Naive thymus-derived CD8-positive, alpha-beta T cell (primary cell): ENCODE data around the gene EYS. TPM values are rescaled to one million over a fixed set of nuclear protein-coding genes. Genes with fewer than 3 reads are reported as not detected.

ENCODE experiments used
- ATAC-seq, 2 donors: fragments of 150-1000 bp; cut with Tn5 transposase in 1 of 2; sonication (Bioruptor Pico), chemical (Tn5 transposase) in 1 of 2; 1 replicate in 1 of 2; 2 replicates in 1 of 2; pipeline ENCODE4 v1.10.0; 2021; ENCODE audit warnings: mild to moderate bottlenecking in 2 of 2, moderate library complexity in 2 of 2
- POLR2A ChIA-PET: fragments of 350-600 bp; sonication (Branson Sonifier 250); formaldehyde crosslinking; loops from one replicate; lab custom pipeline; 2021; ENCODE audit warnings: antibody characterized with exemption; lab: Charles Lee
- DNase-seq, 10 donors: peaks; one replicate each; pipeline versions ENCODE4 v3.0.0 to v3.0.0-alpha.2; 2020 to 2022
- H3K27ac Mint-ChIP-seq, 10 donors: one replicate each; pipeline ENCODE4 v1.8.0; 2020 to 2022; ENCODE audit warnings: mild to moderate bottlenecking in 10 of 10, mixed read lengths in 10 of 10, moderate library complexity in 4 of 10, inconsistent platforms in 1 of 10
- H3K27me3 Mint-ChIP-seq, 5 donors: one replicate each; pipeline ENCODE4 v1.8.0; 2021 to 2022; ENCODE audit warnings: mixed read lengths in 5 of 5
- H3K36me3 Mint-ChIP-seq, 3 donors: one replicate each; pipeline ENCODE4 v1.8.0; 2020 to 2022; ENCODE audit warnings: mixed read lengths in 3 of 3, mild to moderate bottlenecking in 2 of 3, inconsistent platforms in 1 of 3
- H3K4me1 Mint-ChIP-seq, 4 donors: one replicate each; pipeline ENCODE4 v1.8.0; 2021 to 2022; ENCODE audit warnings: mixed read lengths in 4 of 4
- H3K4me3 Mint-ChIP-seq, 10 donors: one replicate each; pipeline ENCODE4 v1.8.0; 2020 to 2022; ENCODE audit warnings: mild to moderate bottlenecking in 10 of 10, mixed read lengths in 10 of 10, moderate library complexity in 6 of 10, inconsistent platforms in 1 of 10
- H3K9me3 Mint-ChIP-seq, 9 donors: one replicate each; pipeline ENCODE4 v1.8.0; 2020 to 2022; ENCODE audit warnings: mixed read lengths in 9 of 9, mild to moderate bottlenecking in 3 of 9, inconsistent platforms in 1 of 9, moderate library complexity in 1 of 9
- polyA plus RNA-seq, 3 donors: library from polyadenylated mRNA; unstranded; fragments of 300-500 nt; fragmentation: Illumina TruSeq; gene quantifications; one replicate each; pipeline ENCODE4 v1.2.3, GENCODE V29; 2021
- total RNA-seq, 8 experiments: library from RNA in 2 of 8; stranded (reverse) in 2 of 8; gene quantifications; one replicate each; pipeline ENCODE4 v1.2.3 and lab custom pipeline; 2021 to 2026

Gene EYS
- total and polyA plus RNA-seq, 5 experiments from 2014 or later, result 0.07 to 0.09 TPM; not detected in 3

GRCh38 chr6:64335195-64335594, 1371.8 kb downstream of the EYS start:
- H3K36me3 Mint-ChIP-seq, result peaks cover 0 to 5% (median 0%) of the 10 kb centered on the region in 3 donors
- DNase-seq (no peak), ATAC-seq (no peak)
- POLR2A ChIA-PET, result no interaction called here
- peaks cover 0 to 3% (median 0%) of the 10 kb centered on the region in 5 donors for H3K27me3 Mint-ChIP-seq
- H3K9me3 Mint-ChIP-seq, result peaks cover 3 to 30% (median 13%) of the 10 kb centered on the region in 9 donors
- no peak overlapping the region for H3K4me3 Mint-ChIP-seq
- no peak overlapping the region for H3K27ac Mint-ChIP-seq
- H3K4me1 Mint-ChIP-seq, result no peaks in the 10 kb centered on the region

GRCh38 chr6:64334636-64335035, 1372.4 kb downstream of the EYS start:
- H3K27ac Mint-ChIP-seq, result no peak overlapping the region
- peaks cover 0 to 4% (median 0%) of the 10 kb centered on the region in 3 donors for H3K36me3 Mint-ChIP-seq
- POLR2A ChIA-PET, result no interaction called here
- H3K4me1 Mint-ChIP-seq, result no peaks in the 10 kb centered on the region
- DNase-seq (no peak), ATAC-seq (no peak)
- no peak overlapping the region for H3K4me3 Mint-ChIP-seq
- peaks cover 3 to 26% (median 10%) of the 10 kb centered on the region in 9 donors for H3K9me3 Mint-ChIP-seq
- peaks cover 0 to 3% (median 0%) of the 10 kb centered on the region in 5 donors for H3K27me3 Mint-ChIP-seq

- H3K27me3 Mint-ChIP-seq, result no peaks in the 10 kb centered on the region
- POLR2A ChIA-PET, result no interaction called here
- ATAC-seq (no peak), DNase-seq (no peak)
- no peaks in the 10 kb centered on the region for H3K36me3 Mint-ChIP-seq
- no peak overlapping the region for H3K4me3 Mint-ChIP-seq
- H3K4me1 Mint-ChIP-seq, result no peaks in the 10 kb centered on the region
- peaks cover 0 to 20% (median 3%) of the 10 kb centered on the region in 9 donors for H3K9me3 Mint-ChIP-seq
- no peak overlapping the region for H3K27ac Mint-ChIP-seq
Observed at GRCh38 chr6:64330694-64331307, 1376.2 kb downstream of the EYS start.

- no peak for DNase-seq
- Mint-ChIP-seq H3K27ac (no peak overlapping the region), H3K4me1 (no peaks in the 10 kb centered on the region), H3K36me3 (no peaks in the 10 kb centered on the region), H3K9me3 (peaks cover 0 to 20% (median 0%) of the 10 kb centered on the region in 9 donors), H3K27me3 (no peaks in the 10 kb centered on the region), H3K4me3 (no peak overlapping the region)
- no peak for ATAC-seq
- POLR2A ChIA-PET, result no interaction called here
Observed at GRCh38 chr6:64326939-64327338, 1380.1 kb downstream of the EYS start.

GRCh38 chr6:64325093-64325492, 1381.9 kb downstream of the EYS start:
- H3K4me1 Mint-ChIP-seq, result no peaks in the 10 kb centered on the region
- ATAC-seq, result no peak
- no peak overlapping the region for H3K27ac Mint-ChIP-seq
- H3K9me3 Mint-ChIP-seq, result peaks cover 0 to 15% (median 5%) of the 10 kb centered on the region in 9 donors
- no peaks in the 10 kb centered on the region for H3K36me3 Mint-ChIP-seq
- no peaks in the 10 kb centered on the region for H3K27me3 Mint-ChIP-seq
- DNase-seq, result no peak
- POLR2A ChIA-PET, result no interaction called here
- no peak overlapping the region for H3K4me3 Mint-ChIP-seq

- H3K9me3 Mint-ChIP-seq, result peaks cover 0 to 28% (median 14%) of the 10 kb centered on the region in 9 donors
- no peaks in the 10 kb centered on the region for H3K27me3 Mint-ChIP-seq
- no peak overlapping the region for H3K27ac Mint-ChIP-seq
- H3K36me3 Mint-ChIP-seq, result no peaks in the 10 kb centered on the region
- POLR2A ChIA-PET, result no interaction called here
- ATAC-seq, result no peak
- no peak for DNase-seq
- H3K4me3 Mint-ChIP-seq, result no peak overlapping the region
- no peaks in the 10 kb centered on the region for H3K4me1 Mint-ChIP-seq
Observed at GRCh38 chr6:64310214-64310613, 1396.8 kb downstream of the EYS start.

GRCh38 chr6:64301307-64302236, 1405.5 kb downstream of the EYS start:
- Mint-ChIP-seq H3K27ac (peak overlapping the region in 1 of 10 donors; percentile 28), H3K9me3 (peaks cover 4 to 44% (median 12%) of the 10 kb centered on the region in 9 donors), H3K4me3 (no peak overlapping the region), H3K27me3 (no peaks in the 10 kb centered on the region), H3K36me3 (no peaks in the 10 kb centered on the region), H3K4me1 (no peaks in the 10 kb centered on the region)
- no peak for ATAC-seq
- DNase-seq, result no peak
- POLR2A ChIA-PET, result no interaction called here

- Mint-ChIP-seq H3K9me3 (peaks cover 4 to 44% (median 12%) of the 10 kb centered on the region in 9 donors), H3K36me3 (no peaks in the 10 kb centered on the region), H3K27me3 (no peaks in the 10 kb centered on the region), H3K27ac (no peak overlapping the region), H3K4me1 (no peaks in the 10 kb centered on the region), H3K4me3 (no peak overlapping the region)
- no peak for DNase-seq
- ATAC-seq, result no peak
- POLR2A ChIA-PET, result no interaction called here
Observed at GRCh38 chr6:64299176-64299575, 1407.8 kb downstream of the EYS start.

- Mint-ChIP-seq H3K27ac (no peak overlapping the region), H3K4me3 (no peak overlapping the region), H3K36me3 (no peaks in the 10 kb centered on the region), H3K9me3 (peaks cover 0 to 20% (median 4%) of the 10 kb centered on the region in 9 donors), H3K4me1 (no peaks in the 10 kb centered on the region), H3K27me3 (no peaks in the 10 kb centered on the region)
- POLR2A ChIA-PET, result no interaction called here
- no peak for DNase-seq
- ATAC-seq, result no peak
Observed at GRCh38 chr6:64294034-64294433, 1413.0 kb downstream of the EYS start.

GRCh38 chr6:64293298-64293697, 1413.7 kb downstream of the EYS start:
- no peaks in the 10 kb centered on the region for H3K4me1 Mint-ChIP-seq
- POLR2A ChIA-PET, result no interaction called here

GRCh38 chr6:64290867-64291266, 1416.2 kb downstream of the EYS start:
- DNase-seq, result no peak
- Mint-ChIP-seq H3K36me3 (no peaks in the 10 kb centered on the region), H3K4me3 (no peak overlapping the region), H3K27ac (no peak overlapping the region), H3K9me3 (peaks cover 0 to 14% (median 0%) of the 10 kb centered on the region in 9 donors), H3K27me3 (no peaks in the 10 kb centered on the region), H3K4me1 (no peaks in the 10 kb centered on the region)
- POLR2A ChIA-PET, result no interaction called here
- ATAC-seq, result no peak

More at GRCh38 chr6:64293298-64293697, 1413.7 kb downstream of the EYS start:
- Mint-ChIP-seq H3K36me3 (no peaks in the 10 kb centered on the region), H3K27ac (no peak overlapping the region), H3K9me3 (peaks cover 0 to 21% (median 4%) of the 10 kb centered on the region in 9 donors), H3K27me3 (no peaks in the 10 kb centered on the region), H3K4me3 (no peak overlapping the region)
- DNase-seq (no peak), ATAC-seq (no peak)

GRCh38 chr6:64289931-64290330, 1417.1 kb downstream of the EYS start:
- H3K4me1 Mint-ChIP-seq, result no peaks in the 10 kb centered on the region
- H3K36me3 Mint-ChIP-seq, result no peaks in the 10 kb centered on the region
- ATAC-seq, result no peak
- no peak overlapping the region for H3K4me3 Mint-ChIP-seq
- no peaks in the 10 kb centered on the region for H3K27me3 Mint-ChIP-seq
- POLR2A ChIA-PET, result no interaction called here
- H3K9me3 Mint-ChIP-seq, result peaks cover 0 to 21% (median 5%) of the 10 kb centered on the region in 9 donors
- DNase-seq, result no peak
- no peak overlapping the region for H3K27ac Mint-ChIP-seq

- Mint-ChIP-seq H3K27ac (no peak overlapping the region), H3K9me3 (peaks cover 0 to 30% (median 6%) of the 10 kb centered on the region in 9 donors), H3K36me3 (no peaks in the 10 kb centered on the region), H3K4me1 (no peaks in the 10 kb centered on the region), H3K4me3 (no peak overlapping the region), H3K27me3 (no peaks in the 10 kb centered on the region)
- POLR2A ChIA-PET, result no interaction called here
- no peak for ATAC-seq
- DNase-seq, result no peak
Observed at GRCh38 chr6:64288351-64288750, 1418.7 kb downstream of the EYS start.
